HG02885 (cell line): ENCODE data around the gene MRPS15.

Experiments
- ATAC-seq: cut with Tn5 transposase; IDR thresholded peaks from one replicate; pipeline ENCODE4 v1.9.1; 2021; ENCODE audit warnings: mild to moderate bottlenecking; ENCODE audit not compliant: unreplicated experiment, poor library complexity

Gene MRPS15

GRCh38 chr1:36432616-36433015, 31.6 kb downstream of the MRPS15 start:
- no peak for ATAC-seq

DNA sequence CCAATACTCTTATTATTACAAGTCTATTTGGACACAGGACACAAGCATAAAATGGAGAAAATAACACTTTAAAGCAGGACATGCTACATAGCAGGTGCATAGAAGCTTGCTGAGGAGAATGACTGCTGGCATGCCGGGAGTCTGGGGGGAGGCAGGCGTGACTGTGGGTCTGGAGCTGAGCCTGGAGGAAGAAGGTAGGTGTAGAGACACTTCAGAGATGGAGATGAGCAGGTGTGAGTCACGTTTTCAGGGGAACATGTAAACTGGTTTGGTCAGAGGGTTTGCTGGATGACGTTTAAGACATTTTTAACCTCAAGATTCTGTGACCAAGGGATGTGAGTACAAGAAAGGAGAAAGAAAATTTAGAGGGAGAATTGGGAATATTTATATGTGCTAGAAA, 38.4 kb downstream of the MRPS15 start:
- no peak for ATAC-seq

DNA sequence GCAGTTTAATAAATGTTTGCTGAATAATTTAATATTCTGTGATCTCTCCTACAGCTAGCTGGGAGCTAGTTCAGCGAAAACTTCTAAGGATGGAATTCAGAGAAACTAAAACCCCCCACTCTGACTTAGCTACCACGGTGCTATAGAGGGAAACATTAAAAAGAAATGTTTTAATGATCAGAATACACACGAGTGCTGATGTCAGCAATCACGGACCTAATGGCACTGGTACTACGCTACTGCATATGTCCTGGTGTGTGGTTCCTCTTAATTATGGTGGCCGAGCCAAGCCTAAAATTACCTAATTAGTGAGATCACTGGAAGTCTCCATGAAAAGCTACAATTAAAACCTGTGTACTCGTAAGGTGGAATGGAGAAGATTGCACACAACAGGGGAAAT, 42.5 kb downstream of the MRPS15 start:
- ATAC-seq = no peak

DNA sequence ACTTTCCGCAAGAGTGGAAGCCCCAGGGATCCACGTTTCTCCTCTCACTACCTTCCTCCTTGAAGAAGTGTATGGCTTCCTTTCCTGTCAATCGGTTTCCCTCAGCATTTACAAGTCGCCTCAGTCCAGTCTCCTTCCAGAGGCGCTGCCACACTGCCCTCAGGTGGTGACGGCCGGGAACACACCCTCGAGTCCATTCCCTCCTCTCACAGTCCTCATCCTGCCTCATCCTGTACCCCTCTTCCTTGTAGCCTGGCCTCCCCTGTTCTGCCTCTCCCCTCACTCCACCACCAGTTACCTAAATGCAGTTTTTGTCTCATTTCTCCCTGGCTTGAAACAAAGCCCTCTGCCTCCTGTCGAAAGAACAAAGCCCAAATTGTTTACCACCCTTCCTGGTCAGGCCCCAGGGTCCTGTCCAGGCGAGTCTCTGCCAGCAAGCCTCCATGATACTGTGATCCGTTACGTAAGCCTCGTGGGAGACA, 43.3 kb downstream of the MRPS15 start:
- ATAC-seq = no peak

DNA sequence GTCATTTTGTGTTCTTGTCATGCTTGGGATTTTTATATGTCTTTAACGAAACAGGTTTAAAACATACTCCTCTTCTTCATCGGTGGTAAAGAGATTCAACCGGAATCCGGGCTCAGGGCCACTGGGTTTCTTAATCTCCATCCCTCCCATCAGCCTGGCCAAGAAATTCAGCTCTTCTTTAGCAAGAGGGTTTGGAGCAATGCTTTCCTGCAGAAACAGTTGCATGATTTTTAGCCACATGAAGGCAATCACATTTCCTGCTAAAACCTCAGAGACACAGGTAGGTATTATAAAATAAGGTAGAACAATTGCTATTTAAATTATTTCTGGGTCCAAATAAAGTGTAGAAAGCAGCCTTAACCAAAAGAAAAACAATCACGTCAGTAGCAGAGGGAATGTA, 43.8 kb downstream of the MRPS15 start:
- ATAC-seq = no peak

DNA sequence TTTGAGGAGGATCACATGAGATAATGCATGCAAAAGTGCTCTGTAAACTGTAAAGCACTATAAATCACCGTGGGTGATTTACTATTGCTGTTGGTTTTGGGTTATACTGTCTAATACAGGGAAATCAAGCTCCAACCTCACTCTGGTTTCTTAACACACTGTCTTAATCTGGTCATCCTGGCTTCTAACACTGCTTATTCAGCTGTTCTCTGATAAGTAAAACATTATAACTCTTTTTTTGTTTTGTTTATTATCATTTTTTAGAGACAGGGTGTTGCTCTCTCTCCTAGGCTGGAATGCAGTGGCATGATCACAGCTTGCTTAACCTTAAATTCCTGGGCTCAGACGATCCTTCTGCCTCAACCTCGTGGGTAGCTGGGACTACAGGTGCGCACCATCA, 44.6 kb downstream of the MRPS15 start:
- no peak for ATAC-seq

GRCh38 chr1:36419140-36419539, 45.0 kb downstream of the MRPS15 start:
- no peak for ATAC-seq

- no peak for ATAC-seq
Measured at GRCh38 chr1:36417931-36418330, 46.3 kb downstream of the MRPS15 start.

DNA sequence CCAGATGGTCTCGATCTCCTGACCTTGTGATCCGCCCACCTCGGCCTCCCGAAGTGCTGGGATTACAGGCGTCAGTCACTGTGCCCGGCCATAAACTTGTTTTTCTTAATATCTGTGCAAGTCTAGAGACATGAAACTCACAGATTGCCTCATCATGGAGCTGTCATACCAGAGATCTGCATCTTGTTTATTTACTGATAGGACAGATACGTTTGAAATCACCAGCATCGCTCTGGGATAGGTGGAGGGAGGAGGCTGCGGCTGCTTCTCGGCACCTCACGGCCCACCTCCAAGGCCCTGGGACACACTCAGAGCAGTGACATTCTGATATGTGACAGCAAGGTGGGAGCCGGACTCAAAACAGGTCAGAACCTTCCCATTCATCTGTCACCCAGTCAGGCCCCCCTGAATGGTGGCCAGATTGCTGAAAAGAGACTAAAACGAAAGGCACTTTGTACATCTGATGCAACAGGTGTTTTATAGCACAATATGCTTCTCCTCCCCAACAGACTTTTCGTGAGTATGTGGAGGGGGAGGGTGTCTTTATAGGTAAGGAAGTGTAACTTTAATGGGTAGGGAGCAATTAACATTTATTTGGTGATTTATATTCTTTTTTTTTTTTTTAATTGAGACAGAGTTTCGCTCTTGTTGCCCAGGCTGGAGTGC, 48.4 kb downstream of the MRPS15 start:
- ATAC-seq = no peak

- no peak for ATAC-seq
Measured at GRCh38 chr1:36414384-36414783, 49.8 kb downstream of the MRPS15 start.

DNA sequence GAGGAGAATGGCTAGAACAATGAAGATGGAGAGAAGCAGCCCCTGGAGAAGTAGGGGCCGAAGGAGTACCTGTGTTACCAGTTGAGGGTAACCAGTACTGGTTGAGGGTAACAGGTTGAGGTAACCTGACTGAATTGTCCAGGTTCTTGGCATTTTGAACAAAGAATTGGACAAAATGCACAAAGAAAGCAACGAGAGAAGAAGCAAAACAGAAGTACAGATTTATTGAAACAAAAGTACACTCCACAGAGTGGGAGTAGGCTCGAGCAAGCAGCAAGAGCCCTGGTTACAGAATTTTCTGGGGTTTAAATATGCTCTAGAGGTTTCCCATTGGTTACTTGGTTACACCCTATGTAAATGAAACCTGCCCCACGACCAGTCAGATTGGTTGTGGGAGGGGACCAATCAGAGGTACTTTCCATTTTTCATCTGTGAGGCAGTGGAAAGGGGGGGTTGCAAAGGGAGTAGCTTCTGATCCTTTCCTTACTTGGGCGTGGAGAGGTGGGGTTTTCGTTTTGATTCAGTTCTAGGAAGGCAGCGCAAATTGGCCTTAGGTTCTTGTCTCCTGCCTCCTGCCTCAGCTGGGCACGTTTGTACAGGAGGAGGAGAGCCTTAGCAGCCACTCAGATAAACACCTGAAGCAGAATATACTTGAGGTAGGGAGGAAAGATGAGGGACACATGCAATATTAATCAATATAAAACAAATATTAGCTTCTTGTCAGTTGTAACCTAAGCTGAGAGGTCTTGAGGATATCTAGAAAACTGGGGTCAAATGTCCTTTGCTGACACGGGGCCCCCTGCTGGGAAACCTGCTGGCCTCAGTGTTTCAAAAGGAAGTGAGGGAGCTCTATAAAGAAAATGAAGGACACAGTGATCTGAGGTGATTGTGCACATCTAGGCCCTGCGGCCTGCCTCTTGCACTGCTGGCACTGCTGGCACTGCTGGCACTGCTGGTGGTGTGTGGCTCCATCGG, 52.2 kb downstream of the MRPS15 start:
- no peak for ATAC-seq

DNA sequence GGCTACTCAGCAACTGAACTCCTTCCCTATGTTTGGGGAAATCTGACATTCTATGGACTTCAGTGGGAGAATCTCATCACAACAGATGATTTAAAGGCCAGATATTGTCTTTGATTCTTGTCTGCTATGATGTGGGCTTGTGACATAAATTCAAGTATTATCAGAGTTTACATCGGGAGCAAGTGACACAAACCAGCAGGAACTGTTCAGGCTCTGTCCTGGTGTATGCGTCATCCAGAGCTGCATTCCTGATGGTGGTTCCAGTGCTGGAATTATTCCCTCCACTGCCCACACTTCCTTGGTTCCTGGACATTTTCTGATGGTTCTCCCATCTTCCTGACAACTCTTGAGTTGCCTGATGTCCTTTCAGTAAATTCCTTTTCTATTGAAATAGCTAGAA, 55.7 kb downstream of the MRPS15 start:
- no peak for ATAC-seq

- ATAC-seq = no peak
Measured at GRCh38 chr1:36406440-36406839, 57.7 kb downstream of the MRPS15 start.
